Measurements from ENCODE around the gene OR7C1. TPM values are rescaled to one million over a fixed set of nuclear protein-coding genes. Genes with fewer than 3 reads are reported as not detected.
A peak's percentile ranks its signal among the peaks of the same experiment; 100 is the strongest.
"Not testable (repeated sequence)": the region's sequence is repeated elsewhere in the genome, so short reads cannot be mapped to it uniquely, and the experiment has no call there.

OR7C1 gene
- total and polyA plus RNA-seq, 4 donors = 0.13 TPM; not detected in 3

DNA sequence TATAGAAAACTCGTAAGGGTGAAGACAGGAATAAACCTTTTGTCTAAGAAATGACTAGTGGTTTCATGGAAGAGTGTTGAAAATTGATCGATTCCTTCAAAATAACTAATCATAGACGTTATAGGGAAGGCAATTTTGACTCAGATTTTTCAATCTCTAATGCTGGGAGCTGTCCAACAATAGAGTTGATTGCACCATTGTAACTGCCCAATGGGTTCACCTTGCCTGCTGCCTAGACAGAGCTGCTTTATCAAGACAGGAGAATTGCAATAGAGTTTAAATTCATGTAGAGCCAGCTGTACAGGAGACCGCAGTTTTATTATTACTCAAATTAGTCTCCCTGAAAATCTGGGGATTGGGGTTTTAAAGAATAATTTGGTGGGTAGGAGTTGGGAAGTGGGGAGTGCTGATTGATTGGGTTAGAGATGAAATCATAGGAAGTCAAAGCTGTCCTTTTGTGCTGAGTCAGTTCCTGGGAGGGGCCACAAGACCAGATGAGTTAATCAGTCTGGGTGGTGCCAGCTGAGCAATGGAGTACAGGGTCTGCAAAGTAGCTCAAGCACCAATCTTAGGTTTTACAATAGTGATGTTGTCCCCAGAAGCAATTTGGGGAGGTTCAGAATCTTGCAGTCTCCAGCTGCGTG, 39.8 kb downstream of the OR7C1 start:
- H3K27ac ChIP-seq (ENCODE audit: low read depth in 1 of 2, low read length in 2 of 2) = no peak overlapping the region
- no peaks in the 10 kb centered on the region for H3K36me3 ChIP-seq (ENCODE audit: control insufficient read depth in 1 of 2, insufficient read depth in 2 of 2, low read length in 1 of 2)
- DNase-seq = no peak
- WGBS, 2 donors = 83% methylated on average over 5 of the region's 5 CpGs
- no peaks in the 10 kb centered on the region for H3K9me3 ChIP-seq (ENCODE audit: control insufficient read depth, low read length)
- no peaks in the 10 kb centered on the region for H3K4me1 ChIP-seq (ENCODE audit: control insufficient read depth in 1 of 2, insufficient read depth in 2 of 2, low read length in 2 of 2)
- H3K27me3 ChIP-seq (ENCODE audit: control insufficient read depth in 1 of 2, insufficient read depth in 2 of 2, low read length in 1 of 2) = peaks cover 0 to 1% of the 10 kb centered on the region in 2 donors
- no peak for ATAC-seq (ENCODE audit: low FRiP score)
- H3K4me3 ChIP-seq (ENCODE audit: low read length in 2 of 2) = no peak overlapping the region
- intact Hi-C loops (cut with DNase I) = no loop called here

DNA sequence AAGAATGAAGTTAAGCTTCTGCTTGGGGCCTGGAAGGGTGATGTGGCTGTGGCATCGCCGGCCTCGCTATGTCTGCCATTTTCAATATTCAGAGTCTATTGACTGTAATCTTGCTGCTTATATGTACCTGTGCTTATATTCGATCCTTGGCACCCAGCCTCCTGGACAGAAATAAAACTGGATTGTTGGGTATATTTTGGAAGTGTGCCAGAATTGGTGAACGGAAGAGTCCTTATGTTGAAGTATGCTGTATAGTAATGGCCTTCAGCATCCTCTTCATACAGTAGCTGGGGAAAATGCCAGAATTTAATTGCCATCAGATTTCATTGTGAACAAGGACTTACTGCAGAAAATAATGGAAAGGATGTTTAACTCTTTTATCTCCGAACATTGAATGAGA, 42.7 kb downstream of the OR7C1 start:
- H3K4me3 ChIP-seq (ENCODE audit: low read length in 2 of 2); ATAC-seq (ENCODE audit: low FRiP score); H3K27me3 ChIP-seq (ENCODE audit: control insufficient read depth in 1 of 2, insufficient read depth in 2 of 2, low read length in 1 of 2); H3K9me3 ChIP-seq (ENCODE audit: control insufficient read depth, low read length); H3K4me1 ChIP-seq (ENCODE audit: control insufficient read depth in 1 of 2, insufficient read depth in 2 of 2, low read length in 2 of 2); H3K36me3 ChIP-seq (ENCODE audit: control insufficient read depth in 1 of 2, insufficient read depth in 2 of 2, low read length in 1 of 2); intact Hi-C loops (cut with DNase I); H3K27ac ChIP-seq (ENCODE audit: low read depth in 1 of 2, low read length in 2 of 2); DNase-seq: not testable (repeated sequence)
- WGBS, 2 donors = 78 to 79% methylated on average over 6 of the region's 6 CpGs

- WGBS, 2 donors = 16% methylated on average over 18 of the region's 18 CpGs
- intact Hi-C loops (cut with DNase I) = no loop called here
- no peaks in the 10 kb centered on the region for H3K4me1 ChIP-seq (ENCODE audit: control insufficient read depth in 1 of 2, insufficient read depth in 2 of 2, low read length in 2 of 2)
- no peak overlapping the region for H3K27ac ChIP-seq (ENCODE audit: low read depth in 1 of 2, low read length in 2 of 2)
- peaks cover 2% of the 10 kb centered on the region for H3K9me3 ChIP-seq (ENCODE audit: control insufficient read depth, low read length)
- H3K4me3 ChIP-seq (ENCODE audit: low read length in 2 of 2) = no peak overlapping the region
- no peaks in the 10 kb centered on the region for H3K36me3 ChIP-seq (ENCODE audit: control insufficient read depth in 1 of 2, insufficient read depth in 2 of 2, low read length in 1 of 2)
- DNase-seq = no peak
- ATAC-seq (ENCODE audit: low FRiP score) = no peak
- no peaks in the 10 kb centered on the region for H3K27me3 ChIP-seq (ENCODE audit: control insufficient read depth in 1 of 2, insufficient read depth in 2 of 2, low read length in 1 of 2)
These were observed 48.5 kb downstream of the OR7C1 start for GRCh38 chr19:14786421-14786851.

DNA sequence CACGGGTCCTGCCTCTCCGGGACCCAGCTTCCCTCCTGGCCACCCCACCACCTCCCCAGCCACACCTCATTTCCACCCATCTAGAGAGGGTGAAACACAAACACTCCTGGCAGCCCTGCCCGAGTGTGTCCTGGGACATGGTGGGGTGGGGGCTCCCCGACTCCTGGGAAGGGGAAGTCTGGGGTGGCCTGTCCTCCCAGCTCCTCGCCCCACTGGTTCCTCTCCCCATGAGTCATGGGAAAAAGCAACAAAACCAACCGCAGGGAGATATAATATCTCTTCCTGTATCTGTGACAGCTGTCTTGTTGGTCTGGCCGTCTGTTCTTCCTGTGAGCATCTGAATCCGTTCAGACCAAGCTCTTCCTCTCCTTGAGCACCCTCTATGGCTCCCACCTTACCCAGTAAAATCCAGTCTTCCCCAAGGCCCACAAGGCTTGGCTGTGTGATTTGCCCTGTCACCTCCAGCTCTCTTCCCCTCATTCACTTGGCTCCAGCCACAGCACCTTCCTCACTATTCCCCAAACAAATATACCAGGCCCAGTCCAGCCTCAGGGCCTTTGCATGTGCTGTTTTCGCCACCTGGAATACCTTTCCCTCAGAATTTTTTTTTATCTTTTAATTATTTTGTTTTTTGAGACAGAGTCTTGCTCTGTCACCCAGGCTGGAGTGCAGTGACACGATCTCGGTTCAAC, 49.7 kb downstream of the OR7C1 start:
- H3K36me3 ChIP-seq (ENCODE audit: control insufficient read depth in 1 of 2, insufficient read depth in 2 of 2, low read length in 1 of 2); intact Hi-C loops (cut with DNase I); H3K9me3 ChIP-seq (ENCODE audit: control insufficient read depth, low read length); H3K4me1 ChIP-seq (ENCODE audit: control insufficient read depth in 1 of 2, insufficient read depth in 2 of 2, low read length in 2 of 2); H3K27me3 ChIP-seq (ENCODE audit: control insufficient read depth in 1 of 2, insufficient read depth in 2 of 2, low read length in 1 of 2); H3K4me3 ChIP-seq (ENCODE audit: low read length in 2 of 2); H3K27ac ChIP-seq (ENCODE audit: low read depth in 1 of 2, low read length in 2 of 2): not testable (repeated sequence)
- DNase-seq (peak; percentile 56 to 84), ATAC-seq (ENCODE audit: low FRiP score) (peak; percentile 63)
- WGBS, 2 donors = 59 to 63% methylated on average over 7 to 9 of the region's 11 CpGs

GRCh38 chr19:14784730-14785101, 50.3 kb downstream of the OR7C1 start:
- WGBS, 2 donors = 52 to 64% methylated on average over 9 of the region's 10 CpGs
- DNase-seq (peak; percentile 79 to 89), ATAC-seq (ENCODE audit: low FRiP score) (peak; percentile 56)
- intact Hi-C loops (cut with DNase I); H3K4me1 ChIP-seq (ENCODE audit: control insufficient read depth in 1 of 2, insufficient read depth in 2 of 2, low read length in 2 of 2); H3K27ac ChIP-seq (ENCODE audit: low read depth in 1 of 2, low read length in 2 of 2); H3K36me3 ChIP-seq (ENCODE audit: control insufficient read depth in 1 of 2, insufficient read depth in 2 of 2, low read length in 1 of 2); H3K9me3 ChIP-seq (ENCODE audit: control insufficient read depth, low read length); H3K27me3 ChIP-seq (ENCODE audit: control insufficient read depth in 1 of 2, insufficient read depth in 2 of 2, low read length in 1 of 2); H3K4me3 ChIP-seq (ENCODE audit: low read length in 2 of 2): not testable (repeated sequence)

DNA sequence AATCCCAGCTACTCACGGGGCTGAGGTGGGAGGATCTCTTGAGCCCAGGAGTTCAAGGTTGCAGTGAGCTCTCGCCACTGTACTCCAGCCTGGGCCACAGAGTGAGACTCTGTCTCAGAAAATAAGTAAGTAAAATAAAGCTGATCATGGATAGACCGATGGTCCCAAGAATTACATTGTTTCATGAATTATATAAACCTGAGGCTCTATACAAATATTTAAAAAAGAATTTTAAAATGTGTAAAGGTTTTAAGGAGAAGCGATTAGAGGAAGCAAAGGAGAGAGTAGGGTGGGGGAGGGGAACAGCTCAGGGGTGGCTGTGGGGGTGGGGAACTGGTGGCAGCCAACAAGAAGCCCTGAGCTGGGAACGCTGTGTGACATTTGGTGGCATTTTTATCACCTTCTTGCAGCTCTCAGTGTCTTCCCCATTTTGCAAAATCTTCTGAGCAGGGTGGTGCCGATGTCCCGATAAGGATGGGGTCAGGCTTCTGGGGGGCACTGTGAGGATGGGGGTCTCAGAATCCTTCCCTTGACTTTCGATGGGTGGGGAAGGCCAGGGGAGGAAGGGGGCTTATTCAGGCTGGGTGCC, 51.5 kb downstream of the OR7C1 start:
- H3K4me1 ChIP-seq (ENCODE audit: control insufficient read depth in 1 of 2, insufficient read depth in 2 of 2, low read length in 2 of 2); intact Hi-C loops (cut with DNase I): not testable (repeated sequence)
- 58 to 63% methylated on average over 8 of the region's 8 CpGs for WGBS, 2 donors

GRCh38 chr19:14782626-14783409, 52.2 kb downstream of the OR7C1 start:
- 86 to 88% methylated on average over 16 of the region's 16 CpGs for WGBS, 2 donors
- ATAC-seq (ENCODE audit: low FRiP score) (no peak), DNase-seq (peak in 1 of 2 donors; percentile 19)
- no peaks in the 10 kb centered on the region for H3K4me1 ChIP-seq (ENCODE audit: control insufficient read depth in 1 of 2, insufficient read depth in 2 of 2, low read length in 2 of 2)
- H3K4me3 ChIP-seq (ENCODE audit: low read length in 2 of 2) = no peak overlapping the region
- no peaks in the 10 kb centered on the region for H3K36me3 ChIP-seq (ENCODE audit: control insufficient read depth in 1 of 2, insufficient read depth in 2 of 2, low read length in 1 of 2)
- H3K9me3 ChIP-seq (ENCODE audit: control insufficient read depth, low read length) = peaks cover 2% of the 10 kb centered on the region
- intact Hi-C loops (cut with DNase I) = no loop called here
- H3K27me3 ChIP-seq (ENCODE audit: control insufficient read depth in 1 of 2, insufficient read depth in 2 of 2, low read length in 1 of 2) = no peaks in the 10 kb centered on the region
- H3K27ac ChIP-seq (ENCODE audit: low read depth in 1 of 2, low read length in 2 of 2) = no peak overlapping the region

More for the DNA sequence above, 51.5 kb downstream of the OR7C1 start:
- H3K36me3 ChIP-seq (ENCODE audit: control insufficient read depth in 1 of 2, insufficient read depth in 2 of 2, low read length in 1 of 2); ATAC-seq (ENCODE audit: low FRiP score); H3K4me3 ChIP-seq (ENCODE audit: low read length in 2 of 2); H3K9me3 ChIP-seq (ENCODE audit: control insufficient read depth, low read length); H3K27ac ChIP-seq (ENCODE audit: low read depth in 1 of 2, low read length in 2 of 2); H3K27me3 ChIP-seq (ENCODE audit: control insufficient read depth in 1 of 2, insufficient read depth in 2 of 2, low read length in 1 of 2): not testable (repeated sequence)
- DNase-seq = peak in 1 of 2 donors; percentile 7

GRCh38 chr19:14781713-14782536, 53.1 kb downstream of the OR7C1 start:
- DNase-seq = peak in 1 of 2 donors; percentile 49
- WGBS, 2 donors = 90 to 91% methylated on average over 17 of the region's 17 CpGs
- H3K4me3 ChIP-seq (ENCODE audit: low read length in 2 of 2); intact Hi-C loops (cut with DNase I); H3K4me1 ChIP-seq (ENCODE audit: control insufficient read depth in 1 of 2, insufficient read depth in 2 of 2, low read length in 2 of 2); H3K9me3 ChIP-seq (ENCODE audit: control insufficient read depth, low read length); H3K27me3 ChIP-seq (ENCODE audit: control insufficient read depth in 1 of 2, insufficient read depth in 2 of 2, low read length in 1 of 2); ATAC-seq (ENCODE audit: low FRiP score); H3K27ac ChIP-seq (ENCODE audit: low read depth in 1 of 2, low read length in 2 of 2); H3K36me3 ChIP-seq (ENCODE audit: control insufficient read depth in 1 of 2, insufficient read depth in 2 of 2, low read length in 1 of 2): not testable (repeated sequence)

All from aorta (tissue), 5 donors.